Gastrocnemius medialis (tissue), 4 donors: ENCODE data around the gene SLAMF1.

Experiments used
- CTCF ChIP-seq, 5 experiments: fragments of 450-650 bp in 3 of 5; fragments of 200-600 bp in 2 of 5; sonication (generic) in 2 of 5; IDR thresholded peaks in 4 of 5; conservative IDR thresholded peaks in 1 of 5; 1 replicate in 4 of 5; 2 replicates in 1 of 5; pipeline ENCODE4 v1.5.1; 2016 to 2019; ENCODE audit warnings: antibody characterized with exemption in 5 of 5, mild to moderate bottlenecking in 3 of 5, moderate library complexity in 3 of 5
- POLR2A ChIP-seq, 2 donors: fragments of 450-650 bp; IDR thresholded peaks; one replicate each; pipeline ENCODE4 v1.6.1; 2017; ENCODE audit warnings: antibody characterized with exemption in 2 of 2, mild to moderate bottlenecking in 2 of 2, moderate library complexity in 2 of 2

GRCh38 chr1:160631983-160632625 is 14.7 kb downstream of the SLAMF1 start:
- TF ChIP-seq POLR2A (IDR thresholded peaks at IDR 0.05) (no peak), CTCF (IDR thresholded peaks at IDR 0.05 in 4 of 5, conservative IDR thresholded peaks at IDR 0.05 in 1 of 5) (no peak)
